Endodermal cell (in vitro differentiated cells): ENCODE results near the gene LIN7A. TPM values are rescaled to one million over a fixed set of nuclear protein-coding genes. Genes with fewer than 3 reads are reported as not detected.
A peak's percentile ranks its signal among the peaks of the same experiment; 100 is the strongest.

Source experiments
- DNase-seq: peaks from one replicate; pipeline ENCODE4 v3.0.0-alpha.2; 2017
- H3K27ac ChIP-seq: 2 replicates; pipeline ENCODE4 v1.5.1; 2013; ENCODE audit warnings: mild to moderate bottlenecking, low read depth, low read length, moderate library complexity
- H3K27me3 ChIP-seq: 2 replicates; pipeline ENCODE4 v1.6.1; 2013; ENCODE audit warnings: mild to moderate bottlenecking, low read length, moderate library complexity; ENCODE audit not compliant: insufficient read depth, control insufficient read depth, poor library complexity, severe bottlenecking
- H3K36me3 ChIP-seq: 2 replicates; pipeline ENCODE4 v1.7.0; 2013; ENCODE audit warnings: mild to moderate bottlenecking, low read length, moderate library complexity; ENCODE audit not compliant: control insufficient read depth, insufficient read depth
- H3K4me1 ChIP-seq: one replicate; pipeline ENCODE4 v1.7.0; 2013; ENCODE audit warnings: low read length; ENCODE audit not compliant: control insufficient read depth, insufficient read depth
- H3K4me3 ChIP-seq: 2 replicates; pipeline ENCODE4 v1.5.1; 2013; ENCODE audit warnings: mild to moderate bottlenecking, low read length, moderate library complexity
- H3K9ac ChIP-seq: 2 replicates; pipeline ENCODE4 v1.6.1; 2013; ENCODE audit warnings: mild to moderate bottlenecking, low read length, moderate library complexity; ENCODE audit not compliant: poor library complexity, severe bottlenecking; ENCODE audit errors: extremely low read depth
- H3K9me3 ChIP-seq: 2 replicates; pipeline ENCODE4 v1.6.1; 2013; ENCODE audit warnings: mild to moderate bottlenecking, low read length, moderate library complexity; ENCODE audit not compliant: control insufficient read depth
- H3K27ac Mint-ChIP-seq: 2 replicates; pipeline ENCODE4 v1.8.0; 2020; ENCODE audit warnings: mixed read lengths
- H3K27me3 Mint-ChIP-seq: 2 replicates; pipeline ENCODE4 v1.8.0; 2021; ENCODE audit warnings: mild to moderate bottlenecking, mixed read lengths; ENCODE audit not compliant: insufficient read depth
- H3K36me3 Mint-ChIP-seq: 2 replicates; pipeline ENCODE4 v1.8.0; 2020; ENCODE audit warnings: low read depth, mixed read lengths
- H3K4me1 Mint-ChIP-seq: 2 replicates; pipeline ENCODE4 v1.8.0; 2020; ENCODE audit warnings: mixed read lengths
- H3K4me3 Mint-ChIP-seq: 2 replicates; pipeline ENCODE4 v1.8.0; 2020; ENCODE audit warnings: mild to moderate bottlenecking, moderate library complexity, mixed read lengths
- H3K9me3 Mint-ChIP-seq: 2 replicates; pipeline ENCODE4 v1.8.0; 2020; ENCODE audit warnings: mild to moderate bottlenecking, mixed read lengths
- WGBS, 2 experiments: methylation state at CpG; one replicate each; pipeline versions ENCODE4 v1.1.5 to v1.1.7; 2013; ENCODE audit warnings: missing lambda C conversion rate in 2 of 2, mixed read lengths in 1 of 2; ENCODE audit not compliant: insufficient coverage in 1 of 2, insufficient read length in 1 of 2; 5-methylcytosine and 5-hydroxymethylcytosine counted together
- total RNA-seq, 2 donors: library from RNA; stranded (reverse); fragmentation: NEBNext Ultra II Directional in 1 of 2; extraction: Animal tissue kit (Norgen Biotek cat#: 25700) in 1 of 2; gene quantifications; 2 replicates in 1 of 2; 3 replicates in 1 of 2; pipeline ENCODE4 v1.2.1, GENCODE V29; 2021
- TF ChIP-seq, protein P1 (sequence below): fragments of 200-600 bp; sonication (generic); conservative IDR thresholded peaks from 2 replicates; pipeline ENCODE4 v1.5.0; 2021; ENCODE audit warnings: antibody characterized with exemption, mild to moderate bottlenecking

The LIN7A gene
- total RNA-seq, 2 donors from 2014 or later: 19.3 to 27.2 TPM

- 85 to 100% methylated on average over 1 to 2 of the region's 2 CpGs for WGBS, 2 experiments
- H3K4me3 ChIP-seq: peak overlapping the region; percentile 68
- DNase-seq: no peak
- Mint-ChIP-seq H3K9me3 (peaks cover 73% of the 10 kb centered on the region), H3K36me3 (peaks cover 79% of the 10 kb centered on the region), H3K4me1 (peaks cover 34% of the 10 kb centered on the region), H3K4me3 (no peak overlapping the region), H3K27me3 (no peaks in the 10 kb centered on the region), H3K27ac (peak overlapping the region; percentile 46)
- H3K9ac ChIP-seq: no peak overlapping the region
- H3K36me3 ChIP-seq: peaks cover 49% of the 10 kb centered on the region
- TF ChIP-seq, protein P1, sequence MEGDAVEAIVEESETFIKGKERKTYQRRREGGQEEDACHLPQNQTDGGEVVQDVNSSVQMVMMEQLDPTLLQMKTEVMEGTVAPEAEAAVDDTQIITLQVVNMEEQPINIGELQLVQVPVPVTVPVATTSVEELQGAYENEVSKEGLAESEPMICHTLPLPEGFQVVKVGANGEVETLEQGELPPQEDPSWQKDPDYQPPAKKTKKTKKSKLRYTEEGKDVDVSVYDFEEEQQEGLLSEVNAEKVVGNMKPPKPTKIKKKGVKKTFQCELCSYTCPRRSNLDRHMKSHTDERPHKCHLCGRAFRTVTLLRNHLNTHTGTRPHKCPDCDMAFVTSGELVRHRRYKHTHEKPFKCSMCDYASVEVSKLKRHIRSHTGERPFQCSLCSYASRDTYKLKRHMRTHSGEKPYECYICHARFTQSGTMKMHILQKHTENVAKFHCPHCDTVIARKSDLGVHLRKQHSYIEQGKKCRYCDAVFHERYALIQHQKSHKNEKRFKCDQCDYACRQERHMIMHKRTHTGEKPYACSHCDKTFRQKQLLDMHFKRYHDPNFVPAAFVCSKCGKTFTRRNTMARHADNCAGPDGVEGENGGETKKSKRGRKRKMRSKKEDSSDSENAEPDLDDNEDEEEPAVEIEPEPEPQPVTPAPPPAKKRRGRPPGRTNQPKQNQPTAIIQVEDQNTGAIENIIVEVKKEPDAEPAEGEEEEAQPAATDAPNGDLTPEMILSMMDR: no peak
- no peaks in the 10 kb centered on the region for H3K27me3 ChIP-seq
- H3K27ac ChIP-seq: no peak overlapping the region
- peaks cover 75% of the 10 kb centered on the region for H3K9me3 ChIP-seq
- peaks cover 5% of the 10 kb centered on the region for H3K4me1 ChIP-seq
Observed at GRCh38 chr12:80776706-80777105, 161.0 kb downstream of the LIN7A start.

DNA sequence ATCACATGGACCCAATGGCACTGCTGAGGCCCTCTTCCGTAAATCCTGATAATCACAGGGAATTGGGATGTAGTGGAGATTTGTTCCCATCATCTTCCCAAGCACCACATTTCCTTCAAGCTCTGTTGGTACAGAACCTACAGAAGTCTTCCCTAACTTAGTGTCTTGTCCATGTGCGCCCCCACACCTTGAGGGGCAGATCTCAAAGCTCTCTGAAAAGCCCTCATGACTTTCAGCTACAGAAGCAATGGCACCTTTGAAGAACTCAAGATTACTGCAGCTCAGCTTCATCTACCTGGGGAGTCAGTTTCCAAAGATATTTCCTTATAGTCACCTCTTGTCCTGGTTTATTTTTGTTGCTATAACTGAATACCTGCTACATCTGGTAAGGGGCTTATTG is 166.8 kb downstream of the LIN7A start:
- H3K4me3 ChIP-seq: no peak overlapping the region
- H3K9ac ChIP-seq: no peak overlapping the region
- no peak for DNase-seq
- no peak overlapping the region for H3K27ac ChIP-seq
- no peaks in the 10 kb centered on the region for H3K27me3 ChIP-seq
- Mint-ChIP-seq H3K27me3 (no peaks in the 10 kb centered on the region), H3K4me1 (peaks cover 28% of the 10 kb centered on the region), H3K4me3 (no peak overlapping the region), H3K9me3 (peaks cover 37% of the 10 kb centered on the region), H3K36me3 (peaks cover 33% of the 10 kb centered on the region), H3K27ac (no peak overlapping the region)
- H3K36me3 ChIP-seq: peaks cover 10% of the 10 kb centered on the region
- TF ChIP-seq, protein P1: no peak
- no peaks in the 10 kb centered on the region for H3K4me1 ChIP-seq
- H3K9me3 ChIP-seq: peaks cover 32% of the 10 kb centered on the region
- 94% methylated on average over 2 of the region's 2 CpGs; no CpG with 5 or more reads in 1 of the 2 experiments for WGBS, 2 experiments

GRCh38 chr12:80769553-80770140 is 168.1 kb downstream of the LIN7A start:
- peaks cover 4% of the 10 kb centered on the region for H3K36me3 ChIP-seq
- 87% methylated on average over 1 of the region's 1 CpG; no CpG with 5 or more reads in 1 of the 2 experiments for WGBS, 2 experiments
- peaks cover 25% of the 10 kb centered on the region for H3K9me3 ChIP-seq
- Mint-ChIP-seq H3K4me1 (peaks cover 23% of the 10 kb centered on the region), H3K4me3 (no peak overlapping the region), H3K27me3 (no peaks in the 10 kb centered on the region), H3K36me3 (peaks cover 20% of the 10 kb centered on the region), H3K9me3 (peaks cover 24% of the 10 kb centered on the region), H3K27ac (no peak overlapping the region)
- no peaks in the 10 kb centered on the region for H3K4me1 ChIP-seq
- no peak overlapping the region for H3K9ac ChIP-seq
- no peak overlapping the region for H3K27ac ChIP-seq
- no peak overlapping the region for H3K4me3 ChIP-seq
- no peaks in the 10 kb centered on the region for H3K27me3 ChIP-seq
- peak; percentile 63 for DNase-seq
- TF ChIP-seq, protein P1: no peak
